Activated CD4-positive, alpha-beta memory T cell treated with anti-CD3 and anti-CD28 coated beads, Interleukin-2, amount 10 ng/mL, durations not matched to agents 7 days and 5 days (primary cell): ENCODE measurements around the gene HMGB3. TPM values are rescaled to one million over a fixed set of nuclear protein-coding genes. Genes with fewer than 3 reads are reported as not detected.
"Not testable (repeated sequence)": the region's sequence is repeated elsewhere in the genome, so short reads cannot be mapped to it uniquely, and the experiment has no call there.

Experiments used
- CTCF ChIA-PET: fragments of 350-600 bp; sonication (Branson Sonifier 250); formaldehyde crosslinking; loops from one replicate; lab custom pipeline; 2021; ENCODE audit warnings: antibody characterized with exemption, inconsistent platforms; lab: Charles Lee
- POLR2A ChIA-PET: fragments of 350-600 bp; sonication (Branson Sonifier 250); formaldehyde crosslinking; loops from one replicate; lab custom pipeline; 2021; ENCODE audit warnings: antibody characterized with exemption; lab: Charles Lee
- DNase-seq: peaks from one replicate; pipeline ENCODE4 v3.0.0-alpha.2; 2020
- H3K27ac Mint-ChIP-seq: one replicate; pipeline ENCODE4 v1.8.0; 2021; ENCODE audit warnings: mild to moderate bottlenecking, mixed read lengths
- H3K27me3 Mint-ChIP-seq: one replicate; pipeline ENCODE4 v1.8.0; 2021; ENCODE audit warnings: mixed read lengths
- H3K36me3 Mint-ChIP-seq: one replicate; pipeline ENCODE4 v1.8.0; 2021; ENCODE audit warnings: low read depth, mixed read lengths
- H3K4me1 Mint-ChIP-seq: one replicate; pipeline ENCODE4 v1.8.0; 2021; ENCODE audit warnings: mixed read lengths
- H3K4me3 Mint-ChIP-seq: one replicate; pipeline ENCODE4 v1.8.0; 2021; ENCODE audit warnings: mild to moderate bottlenecking, mixed read lengths
- H3K9me3 Mint-ChIP-seq: one replicate; pipeline ENCODE4 v1.8.0; 2021; ENCODE audit warnings: mixed read lengths
- total RNA-seq, 2 experiments: library from RNA; stranded (reverse); gene quantifications; one replicate each; pipeline ENCODE4 v1.2.3, GENCODE V29; 2021

Gene HMGB3
- total RNA-seq, 2 experiments from 2014 or later, result 50.1 to 54.7 TPM

- H3K27me3 Mint-ChIP-seq, result no peaks in the 10 kb centered on the region
- no peak overlapping the region for H3K27ac Mint-ChIP-seq
- no peaks in the 10 kb centered on the region for H3K9me3 Mint-ChIP-seq
- peaks cover 22% of the 10 kb centered on the region for H3K36me3 Mint-ChIP-seq
- ChIA-PET CTCF (interaction anchor here (0.6 to 1.8 kb wide), 2 partner anchors 211 to 1847 kb away, joined by 3 to 7 read pairs; partner anchors contain the start of genes CETN2 and NSDHL), POLR2A (interaction anchor here (0.7 to 2.3 kb wide), 7 partner anchors 19 to 414 kb away, joined by 3 to 10 read pairs (median 3); partner anchors contain the start of genes CD99L2 and VMA21)
- H3K4me3 Mint-ChIP-seq, result no peak overlapping the region
- no peak for DNase-seq
- H3K4me1 Mint-ChIP-seq, result peaks cover 19% of the 10 kb centered on the region
These were observed 510 bp downstream of the HMGB3 start for GRCh38 chrX:150983521-150984168.

DNA sequence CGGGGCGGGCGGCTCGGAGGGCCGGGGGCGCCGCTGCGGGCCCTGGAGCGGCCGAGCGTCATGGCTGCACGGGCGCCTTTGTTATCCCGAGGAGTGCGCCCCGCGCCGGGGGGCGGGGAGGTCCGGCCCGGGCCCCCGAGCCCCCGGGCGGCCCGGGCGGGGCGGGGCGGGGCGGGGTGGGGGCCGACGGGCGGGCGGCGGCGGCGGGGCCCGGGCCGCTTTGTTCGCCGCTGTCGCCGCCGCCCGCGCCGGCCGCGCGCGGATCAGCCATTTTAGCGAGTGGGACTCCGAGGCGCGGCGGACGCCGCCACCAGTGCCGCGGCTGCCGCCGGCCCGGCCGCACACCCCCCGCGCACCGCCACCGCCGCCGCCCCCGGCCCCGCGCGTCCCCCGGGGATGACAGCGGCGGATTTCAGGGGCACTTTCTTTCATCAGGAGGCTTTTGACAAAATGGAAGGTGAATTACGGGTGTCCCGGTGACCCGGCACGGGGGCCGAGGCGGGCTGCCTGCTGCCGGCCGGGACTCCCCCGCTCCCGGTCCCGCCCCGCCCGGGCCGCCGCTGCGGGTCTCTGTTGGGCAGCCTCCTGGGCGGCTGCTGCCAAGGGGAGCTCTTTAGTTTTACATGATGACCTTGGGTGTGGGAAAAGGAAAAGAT lies 1.2 kb downstream of the HMGB3 start:
- ChIA-PET POLR2A (interaction anchor here (0.8 kb wide), 1 partner anchor 87 kb away, joined by 3 read pairs; no protein-coding TSS in a partner anchor), CTCF (interaction anchor here (1.7 kb wide), 1 partner anchor 82 kb away, joined by 3 read pairs; no protein-coding TSS in a partner anchor)
- H3K27ac Mint-ChIP-seq, result peak overlapping the region; percentile 61
- H3K27me3 Mint-ChIP-seq, result no peaks in the 10 kb centered on the region
- DNase-seq, result no peak
- H3K4me1 Mint-ChIP-seq, result peaks cover 19% of the 10 kb centered on the region
- peaks cover 22% of the 10 kb centered on the region for H3K36me3 Mint-ChIP-seq
- no peaks in the 10 kb centered on the region for H3K9me3 Mint-ChIP-seq
- H3K4me3 Mint-ChIP-seq, result peak overlapping the region; percentile 79

DNA sequence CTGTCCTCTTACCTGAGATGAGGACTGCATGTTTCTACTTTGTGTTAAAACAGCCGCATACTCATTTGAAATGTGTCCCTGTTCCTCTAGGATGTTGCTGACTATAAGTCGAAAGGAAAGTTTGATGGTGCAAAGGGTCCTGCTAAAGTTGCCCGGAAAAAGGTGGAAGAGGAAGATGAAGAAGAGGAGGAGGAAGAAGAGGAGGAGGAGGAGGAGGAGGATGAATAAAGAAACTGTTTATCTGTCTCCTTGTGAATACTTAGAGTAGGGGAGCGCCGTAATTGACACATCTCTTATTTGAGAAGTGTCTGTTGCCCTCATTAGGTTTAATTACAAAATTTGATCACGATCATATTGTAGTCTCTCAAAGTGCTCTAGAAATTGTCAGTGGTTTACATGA lies 4.6 kb downstream of the HMGB3 start:
- DNase-seq, H3K27me3 Mint-ChIP-seq, POLR2A ChIA-PET, H3K27ac Mint-ChIP-seq, H3K4me3 Mint-ChIP-seq, H3K9me3 Mint-ChIP-seq, CTCF ChIA-PET: not testable (repeated sequence)
- H3K4me1 Mint-ChIP-seq, result peaks cover 12% of the 10 kb centered on the region
- H3K36me3 Mint-ChIP-seq, result peaks cover 25% of the 10 kb centered on the region

GRCh38 chrX:150989420-150989819 lies 6.3 kb downstream of the HMGB3 start:
- Mint-ChIP-seq H3K9me3 (no peaks in the 10 kb centered on the region), H3K4me1 (peaks cover 12% of the 10 kb centered on the region), H3K4me3 (no peak overlapping the region), H3K27me3 (no peaks in the 10 kb centered on the region), H3K36me3 (peaks cover 25% of the 10 kb centered on the region), H3K27ac (no peak overlapping the region)
- ChIA-PET POLR2A (no interaction called here), CTCF (no interaction called here)
- DNase-seq, result no peak

- Mint-ChIP-seq H3K27ac (no peak overlapping the region), H3K36me3 (peaks cover 16% of the 10 kb centered on the region), H3K27me3 (no peaks in the 10 kb centered on the region), H3K4me1 (peaks cover under 1% of the 10 kb centered on the region), H3K9me3 (no peaks in the 10 kb centered on the region), H3K4me3 (no peak overlapping the region)
- POLR2A ChIA-PET, result no interaction called here
- no peak for DNase-seq
- CTCF ChIA-PET, result no interaction called here
These were observed 7.8 kb downstream of the HMGB3 start for GRCh38 chrX:150990910-150991309.

- no peak overlapping the region for H3K27ac Mint-ChIP-seq
- no peaks in the 10 kb centered on the region for H3K27me3 Mint-ChIP-seq
- H3K4me1 Mint-ChIP-seq, result no peaks in the 10 kb centered on the region
- H3K9me3 Mint-ChIP-seq, result no peaks in the 10 kb centered on the region
- ChIA-PET POLR2A (no interaction called here), CTCF (no interaction called here)
- no peak for DNase-seq
- H3K36me3 Mint-ChIP-seq, result no peaks in the 10 kb centered on the region
- H3K4me3 Mint-ChIP-seq, result no peak overlapping the region
These were observed 17.8 kb downstream of the HMGB3 start for GRCh38 chrX:151000861-151001331.

DNA sequence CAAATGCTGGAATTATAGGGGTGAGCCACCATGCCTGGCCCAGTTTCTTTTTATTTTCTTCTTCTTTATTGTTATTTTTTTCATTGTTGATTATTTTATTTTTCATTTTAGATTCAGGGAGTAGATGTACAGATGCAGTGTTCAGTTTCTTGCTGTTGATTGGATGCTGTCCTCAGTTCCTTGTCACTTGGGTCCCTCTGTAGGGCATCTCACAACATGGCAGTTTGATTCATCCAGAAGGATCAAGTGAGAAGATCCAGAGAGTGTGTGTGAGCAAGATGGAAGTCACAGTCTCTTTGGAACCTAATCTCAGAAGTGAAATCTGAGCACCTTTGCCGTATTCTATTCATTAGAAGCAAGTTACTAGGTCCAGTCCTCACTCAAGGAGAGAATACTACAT lies 20.9 kb downstream of the HMGB3 start:
- no peak overlapping the region for H3K4me3 Mint-ChIP-seq
- no peak for DNase-seq
- CTCF ChIA-PET, result interaction anchor here (1.7 kb wide), 1 partner anchor 232 kb away, joined by 4 read pairs; no protein-coding TSS in a partner anchor
- no peaks in the 10 kb centered on the region for H3K9me3 Mint-ChIP-seq
- H3K36me3 Mint-ChIP-seq, result no peaks in the 10 kb centered on the region
- H3K27me3 Mint-ChIP-seq, result no peaks in the 10 kb centered on the region
- H3K4me1 Mint-ChIP-seq, result no peaks in the 10 kb centered on the region
- H3K27ac Mint-ChIP-seq, result no peak overlapping the region
- POLR2A ChIA-PET, result no interaction called here

DNA sequence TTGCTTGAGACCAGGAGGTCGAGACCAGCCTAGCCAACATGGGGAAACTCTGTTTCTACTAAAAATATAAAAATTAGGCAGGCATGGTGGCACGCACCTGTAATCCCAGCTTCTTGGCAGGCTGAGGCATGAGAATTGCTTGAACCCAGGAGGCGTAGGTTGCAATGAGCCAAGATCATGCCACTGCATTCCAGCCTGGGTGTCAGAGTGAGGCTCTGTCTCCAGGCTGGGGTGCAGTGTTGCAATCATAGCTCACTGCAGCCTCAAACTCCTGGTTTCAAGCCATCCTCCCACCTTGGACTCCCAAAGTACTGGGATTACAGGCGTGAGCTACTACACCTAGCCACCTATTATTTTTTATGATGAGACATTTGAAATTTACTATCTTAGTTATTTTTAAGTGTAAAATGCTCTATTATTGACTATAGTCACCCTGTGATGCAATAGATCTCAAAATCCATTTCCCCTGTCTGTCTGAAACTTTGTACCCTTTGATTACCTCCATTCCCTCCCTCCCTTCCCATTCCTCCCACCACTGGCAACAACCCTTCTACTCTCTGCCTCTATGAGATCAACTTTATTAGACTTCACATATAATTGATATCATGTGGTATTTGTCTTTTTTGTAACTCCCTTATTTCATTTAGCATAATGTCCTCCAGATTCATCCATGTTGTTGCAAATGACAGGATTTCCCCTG lies 23.4 kb downstream of the HMGB3 start:
- Mint-ChIP-seq H3K27me3 (no peaks in the 10 kb centered on the region), H3K4me1 (no peaks in the 10 kb centered on the region), H3K4me3 (no peak overlapping the region), H3K9me3 (no peaks in the 10 kb centered on the region), H3K36me3 (no peaks in the 10 kb centered on the region), H3K27ac (no peak overlapping the region)
- ChIA-PET CTCF (no interaction called here), POLR2A (no interaction called here)
- DNase-seq, result no peak

GRCh38 chrX:151009582-151009981 lies 26.4 kb downstream of the HMGB3 start:
- H3K27me3 Mint-ChIP-seq, result no peaks in the 10 kb centered on the region
- H3K9me3 Mint-ChIP-seq, result peaks cover 5% of the 10 kb centered on the region
- DNase-seq, result no peak
- ChIA-PET POLR2A (no interaction called here), CTCF (no interaction called here)
- no peaks in the 10 kb centered on the region for H3K36me3 Mint-ChIP-seq
- H3K4me1 Mint-ChIP-seq, result no peaks in the 10 kb centered on the region
- no peak overlapping the region for H3K27ac Mint-ChIP-seq
- no peak overlapping the region for H3K4me3 Mint-ChIP-seq

- Mint-ChIP-seq H3K27me3 (no peaks in the 10 kb centered on the region), H3K9me3 (peaks cover 5% of the 10 kb centered on the region), H3K4me3 (no peak overlapping the region), H3K4me1 (no peaks in the 10 kb centered on the region), H3K27ac (no peak overlapping the region), H3K36me3 (no peaks in the 10 kb centered on the region)
- POLR2A ChIA-PET, result no interaction called here
- CTCF ChIA-PET, result no interaction called here
- DNase-seq, result no peak
These were observed 30.1 kb downstream of the HMGB3 start for GRCh38 chrX:151013164-151013743.

DNA sequence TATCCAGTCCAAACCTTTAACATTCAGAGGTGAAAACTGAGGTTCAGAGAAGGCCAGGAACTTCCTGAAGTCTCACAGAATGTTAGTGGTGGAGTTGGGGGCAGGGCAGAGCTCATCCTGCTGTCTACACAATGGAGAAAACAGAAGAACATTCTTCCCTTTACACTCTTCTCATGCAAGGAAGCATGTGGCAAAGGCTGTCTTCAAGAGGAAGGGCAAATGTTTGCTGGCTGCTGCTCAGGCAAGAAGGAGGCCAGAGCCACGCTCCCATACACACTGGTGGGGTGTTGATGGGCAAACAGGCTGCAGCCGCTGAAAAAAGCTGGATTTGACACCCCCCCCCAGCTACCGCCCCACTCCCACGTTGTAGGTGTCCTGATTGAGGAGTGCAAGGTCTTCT lies 32.5 kb downstream of the HMGB3 start:
- DNase-seq, result no peak
- H3K4me3 Mint-ChIP-seq, result no peak overlapping the region
- peaks cover 5% of the 10 kb centered on the region for H3K9me3 Mint-ChIP-seq
- no peaks in the 10 kb centered on the region for H3K36me3 Mint-ChIP-seq
- H3K27me3 Mint-ChIP-seq, result no peaks in the 10 kb centered on the region
- no peaks in the 10 kb centered on the region for H3K4me1 Mint-ChIP-seq
- H3K27ac Mint-ChIP-seq, result no peak overlapping the region
- ChIA-PET CTCF (no interaction called here), POLR2A (no interaction called here)

- DNase-seq, result no peak
- Mint-ChIP-seq H3K4me1 (no peaks in the 10 kb centered on the region), H3K36me3 (no peaks in the 10 kb centered on the region), H3K4me3 (no peak overlapping the region), H3K27me3 (no peaks in the 10 kb centered on the region), H3K9me3 (no peaks in the 10 kb centered on the region), H3K27ac (no peak overlapping the region)
- ChIA-PET POLR2A (no interaction called here), CTCF (no interaction called here)
These were observed 36.7 kb downstream of the HMGB3 start for GRCh38 chrX:151019856-151020255.

- ChIA-PET POLR2A (no interaction called here), CTCF (no interaction called here)
- no peak overlapping the region for H3K27ac Mint-ChIP-seq
- no peak overlapping the region for H3K4me3 Mint-ChIP-seq
- no peak for DNase-seq
- no peaks in the 10 kb centered on the region for H3K9me3 Mint-ChIP-seq
- peaks cover 10% of the 10 kb centered on the region for H3K4me1 Mint-ChIP-seq
- H3K36me3 Mint-ChIP-seq, result peaks cover 2% of the 10 kb centered on the region
- H3K27me3 Mint-ChIP-seq, result no peaks in the 10 kb centered on the region
These were observed 47.7 kb downstream of the HMGB3 start for GRCh38 chrX:151030845-151031244.
